ENCODE measurements around the gene PACS2.
"Not testable (repeated sequence)": the region's sequence is repeated elsewhere in the genome, so short reads cannot be mapped to it uniquely, and the experiment has no call there.

The PACS2 gene

GRCh38 chr14:105333613-105334364, 19.2 kb downstream of the PACS2 start:
- no peak for DNase-seq

- no peak for DNase-seq
Observed at GRCh38 chr14:105334383-105335230, 20.1 kb downstream of the PACS2 start.

- not testable (repeated sequence) for DNase-seq
Observed at GRCh38 chr14:105335231-105335542, 20.6 kb downstream of the PACS2 start.

GRCh38 chr14:105335735-105336476, 21.4 kb downstream of the PACS2 start:
- no peak for DNase-seq

GRCh38 chr14:105336477-105337287, 22.1 kb downstream of the PACS2 start:
- DNase-seq, result no peak

- DNase-seq, result no peak
Observed at GRCh38 chr14:105337433-105337832, 22.9 kb downstream of the PACS2 start.

- DNase-seq, result no peak
Observed at GRCh38 chr14:105337966-105338741, 23.6 kb downstream of the PACS2 start.

- no peak for DNase-seq
Observed at GRCh38 chr14:105340821-105341733, 26.5 kb downstream of the PACS2 start.

- DNase-seq, result no peak
Observed at GRCh38 chr14:105343194-105343593, 28.6 kb downstream of the PACS2 start.

- DNase-seq, result no peak
Observed at GRCh38 chr14:105346200-105346533, 31.6 kb downstream of the PACS2 start.

GRCh38 chr14:105346876-105347586, 32.5 kb downstream of the PACS2 start:
- DNase-seq, result no peak

- DNase-seq, result no peak
Observed at GRCh38 chr14:105347587-105347968, 33.0 kb downstream of the PACS2 start.

GRCh38 chr14:105348169-105348944, 33.8 kb downstream of the PACS2 start:
- no peak for DNase-seq

GRCh38 chr14:105348945-105349699, 34.6 kb downstream of the PACS2 start:
- DNase-seq, result no peak

GRCh38 chr14:105349992-105350391, 35.4 kb downstream of the PACS2 start:
- DNase-seq, result no peak

- DNase-seq, result no peak
Observed at GRCh38 chr14:105350450-105351244, 36.1 kb downstream of the PACS2 start.

- DNase-seq, result no peak
Observed at GRCh38 chr14:105351410-105351809, 36.9 kb downstream of the PACS2 start.
